A673 (cell line): ENCODE results near the gene SOBP.

ENCODE experiments used
- EZH2 ChIP-seq: fragments of 200-600 bp; sonication (generic); IDR thresholded peaks from 2 replicates; pipeline ENCODE4 v1.6.1; 2017; ENCODE audit warnings: borderline replicate concordance, low read depth, mild to moderate bottlenecking, mixed read lengths, antibody characterized with exemption, low read length; ENCODE audit not compliant: poor library complexity, severe bottlenecking
- TF ChIP-seq, protein P1 (sequence below): fragments of 300-800, 200-600 bp; sonication (generic); conservative IDR thresholded peaks from 2 replicates; pipeline ENCODE4 v1.5.1; 2017; ENCODE audit warnings: low read depth, mild to moderate bottlenecking, antibody characterized with exemption, low read length, moderate library complexity, mixed read lengths

DNA sequence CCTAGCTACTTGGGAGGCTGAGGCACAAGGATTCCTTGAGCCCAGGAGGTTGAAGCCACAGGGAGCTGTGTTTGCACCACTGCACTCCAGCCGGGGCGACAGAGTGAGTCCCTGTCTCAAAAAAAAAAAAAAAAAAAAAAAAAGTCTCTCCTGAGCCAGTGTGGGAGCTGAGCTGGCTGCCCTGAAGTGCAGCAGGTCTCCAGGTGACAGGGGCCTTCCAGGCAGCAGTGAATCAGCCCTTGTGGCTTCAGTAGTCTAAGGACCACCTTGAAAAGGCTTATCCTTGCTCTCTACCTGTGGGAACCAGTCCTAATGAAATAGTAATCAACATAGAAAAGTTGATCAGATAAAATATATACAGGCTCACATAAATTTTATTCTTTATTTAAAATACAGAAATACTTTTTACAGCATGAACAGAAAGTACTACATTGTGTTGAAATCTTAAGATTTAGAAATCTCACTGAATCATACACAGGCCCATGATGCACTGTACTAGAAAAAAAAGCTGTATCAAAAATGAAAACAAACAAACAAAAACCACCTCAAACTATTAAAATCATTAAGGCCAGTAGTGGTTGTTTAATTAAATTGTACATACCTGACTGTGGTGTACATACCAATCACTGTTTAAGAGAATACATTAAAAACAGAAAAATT lies 205.3 kb downstream of the SOBP start:
- no peak for TF ChIP-seq EZH2
- TF ChIP-seq, protein P1, sequence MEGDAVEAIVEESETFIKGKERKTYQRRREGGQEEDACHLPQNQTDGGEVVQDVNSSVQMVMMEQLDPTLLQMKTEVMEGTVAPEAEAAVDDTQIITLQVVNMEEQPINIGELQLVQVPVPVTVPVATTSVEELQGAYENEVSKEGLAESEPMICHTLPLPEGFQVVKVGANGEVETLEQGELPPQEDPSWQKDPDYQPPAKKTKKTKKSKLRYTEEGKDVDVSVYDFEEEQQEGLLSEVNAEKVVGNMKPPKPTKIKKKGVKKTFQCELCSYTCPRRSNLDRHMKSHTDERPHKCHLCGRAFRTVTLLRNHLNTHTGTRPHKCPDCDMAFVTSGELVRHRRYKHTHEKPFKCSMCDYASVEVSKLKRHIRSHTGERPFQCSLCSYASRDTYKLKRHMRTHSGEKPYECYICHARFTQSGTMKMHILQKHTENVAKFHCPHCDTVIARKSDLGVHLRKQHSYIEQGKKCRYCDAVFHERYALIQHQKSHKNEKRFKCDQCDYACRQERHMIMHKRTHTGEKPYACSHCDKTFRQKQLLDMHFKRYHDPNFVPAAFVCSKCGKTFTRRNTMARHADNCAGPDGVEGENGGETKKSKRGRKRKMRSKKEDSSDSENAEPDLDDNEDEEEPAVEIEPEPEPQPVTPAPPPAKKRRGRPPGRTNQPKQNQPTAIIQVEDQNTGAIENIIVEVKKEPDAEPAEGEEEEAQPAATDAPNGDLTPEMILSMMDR: no peak
